Caki2 (cell line): Measurements from ENCODE around the gene CPLANE2. TPM values are rescaled to one million over a fixed set of nuclear protein-coding genes. Genes with fewer than 3 reads are reported as not detected.
A peak's percentile ranks its signal among the peaks of the same experiment; 100 is the strongest.
"Not testable (repeated sequence)": the region's sequence is repeated elsewhere in the genome, so short reads cannot be mapped to it uniquely, and the experiment has no call there.

Experiments used
- DNase-seq: peaks from one replicate; pipeline ENCODE4 v3.0.0-alpha.2; 2015; ENCODE audit warnings: low read depth
- in situ Hi-C: cut with HindIII; loops from 2 replicates; pipeline ENCODE4 v1.10.0; 2016; ENCODE audit warnings: low sequenced_read_pairs, low pct_unique_long_range_greater_than_20kb, mixed read lengths
- total RNA-seq: library from RNA; depleted of rRNA; stranded (reverse); fragments of >200 nt; shearing (Covaris generic); gene quantifications from 2 replicates; pipeline ENCODE4 v1.2.3, GENCODE V29; 2014; ENCODE audit warnings: low replicate concordance

CPLANE2 gene
- total RNA-seq, 1 experiment from 2014 or later: 6.4 TPM

- in situ Hi-C loops: no loop called here
- DNase-seq: no peak
These were observed 14.4 kb upstream of the CPLANE2 start for GRCh38 chr1:16251381-16251780.

- in situ Hi-C loops: no loop called here
- DNase-seq: no peak
These were observed 13.7 kb upstream of the CPLANE2 start for GRCh38 chr1:16250524-16251251.

GRCh38 chr1:16249596-16250241 lies 12.7 kb upstream of the CPLANE2 start:
- in situ Hi-C loops: no loop called here

GRCh38 chr1:16248603-16249516 lies 11.9 kb upstream of the CPLANE2 start:
- in situ Hi-C loops: no loop called here
- peak; percentile 40 for DNase-seq

More at GRCh38 chr1:16249596-16250241, 12.7 kb upstream of the CPLANE2 start:
- DNase-seq: no peak

- DNase-seq: no peak
These were observed 11.0 kb upstream of the CPLANE2 start for GRCh38 chr1:16248007-16248436.

GRCh38 chr1:16247441-16247840 lies 10.5 kb upstream of the CPLANE2 start:
- in situ Hi-C loops: no loop called here
- DNase-seq: no peak

More at GRCh38 chr1:16248007-16248436, 11.0 kb upstream of the CPLANE2 start:
- in situ Hi-C loops: no loop called here

GRCh38 chr1:16246961-16247360 lies 10.0 kb upstream of the CPLANE2 start:
- no peak for DNase-seq
- in situ Hi-C loops: no loop called here

- DNase-seq, in situ Hi-C loops: not testable (repeated sequence)
These were observed 9.3 kb upstream of the CPLANE2 start for GRCh38 chr1:16246239-16246638.

- DNase-seq: no peak
- in situ Hi-C loops: no loop called here
These were observed 8.7 kb upstream of the CPLANE2 start for GRCh38 chr1:16245476-16246196.

GRCh38 chr1:16244650-16245285 lies 7.8 kb upstream of the CPLANE2 start:
- in situ Hi-C loops: no loop called here
- no peak for DNase-seq

GRCh38 chr1:16243936-16244649 lies 7.1 kb upstream of the CPLANE2 start:
- in situ Hi-C loops: no loop called here
- DNase-seq: peak; percentile 63

GRCh38 chr1:16243215-16243610 lies 6.2 kb upstream of the CPLANE2 start:
- in situ Hi-C loops: no loop called here

GRCh38 chr1:16242556-16243214 lies 5.7 kb upstream of the CPLANE2 start:
- in situ Hi-C loops: no loop called here
- no peak for DNase-seq

More at GRCh38 chr1:16243215-16243610, 6.2 kb upstream of the CPLANE2 start:
- DNase-seq: no peak

GRCh38 chr1:16241221-16241708 lies 4.3 kb upstream of the CPLANE2 start:
- in situ Hi-C loops: no loop called here
- no peak for DNase-seq

GRCh38 chr1:16239972-16240491 lies 3.0 kb upstream of the CPLANE2 start:
- DNase-seq: no peak
- in situ Hi-C loops: no loop called here

GRCh38 chr1:16237343-16237830 lies 404 bp upstream of the CPLANE2 start:
- DNase-seq: no peak
- in situ Hi-C loops: no loop called here
